Effector memory CD4-positive, alpha-beta T cell (primary cell): ENCODE results near the gene FCN1.

Experiments used
- DNase-seq, 3 donors: peaks; one replicate each; pipeline ENCODE4 v3.0.0-alpha.2; 2020
- H3K27ac ChIP-seq: 2 replicates; pipeline ENCODE4 v1.7.0; 2013; ENCODE audit warnings: mild to moderate bottlenecking, low read length, moderate library complexity; ENCODE audit not compliant: insufficient read depth, poor library complexity, severe bottlenecking
- H3K27me3 ChIP-seq: replicated peaks from 2 replicates; pipeline ENCODE4 v1.7.0; 2013; ENCODE audit warnings: mild to moderate bottlenecking, low read length; ENCODE audit not compliant: insufficient read depth, control insufficient read depth, poor library complexity, severe bottlenecking
- H3K36me3 ChIP-seq: 2 replicates; pipeline ENCODE4 v1.7.0; 2013; ENCODE audit warnings: mild to moderate bottlenecking, low read length, moderate library complexity; ENCODE audit not compliant: control insufficient read depth, insufficient read depth
- H3K4me1 ChIP-seq: 2 replicates; pipeline ENCODE4 v1.7.0; 2013; ENCODE audit warnings: low read length, mild to moderate bottlenecking; ENCODE audit not compliant: control insufficient read depth, insufficient read depth, poor library complexity, severe bottlenecking
- H3K4me3 ChIP-seq: 2 replicates; pipeline ENCODE4 v1.7.0; 2013; ENCODE audit warnings: low read length, low read depth, mild to moderate bottlenecking; ENCODE audit not compliant: insufficient read depth, poor library complexity, severe bottlenecking
- H3K9me3 ChIP-seq: 2 replicates; pipeline ENCODE4 v1.7.0; 2013; ENCODE audit warnings: mild to moderate bottlenecking, low read length, moderate library complexity; ENCODE audit not compliant: control insufficient read depth

The FCN1 gene

GRCh38 chr9:134872482-134873231 lies 45.1 kb downstream of the FCN1 start:
- Histone ChIP-seq H3K36me3 (no peaks in the 10 kb centered on the region), H3K27ac (no peak overlapping the region), H3K4me3 (no peak overlapping the region), H3K27me3 (no peaks in the 10 kb centered on the region), H3K9me3 (no peaks in the 10 kb centered on the region), H3K4me1 (no peaks in the 10 kb centered on the region)
- no peak for DNase-seq

GRCh38 chr9:134871697-134872340 lies 45.9 kb downstream of the FCN1 start:
- no peaks in the 10 kb centered on the region for H3K27me3 ChIP-seq
- no peaks in the 10 kb centered on the region for H3K36me3 ChIP-seq
- no peak for DNase-seq
- H3K4me1 ChIP-seq, result no peaks in the 10 kb centered on the region
- H3K9me3 ChIP-seq, result no peaks in the 10 kb centered on the region
- H3K27ac ChIP-seq, result no peak overlapping the region
- no peak overlapping the region for H3K4me3 ChIP-seq

GRCh38 chr9:134870746-134871662 lies 46.7 kb downstream of the FCN1 start:
- Histone ChIP-seq H3K27ac (no peak overlapping the region), H3K4me3 (no peak overlapping the region), H3K27me3 (no peaks in the 10 kb centered on the region), H3K4me1 (no peaks in the 10 kb centered on the region), H3K9me3 (no peaks in the 10 kb centered on the region), H3K36me3 (no peaks in the 10 kb centered on the region)
- no peak for DNase-seq

- H3K27ac ChIP-seq, result no peak overlapping the region
- H3K4me3 ChIP-seq, result no peak overlapping the region
- no peaks in the 10 kb centered on the region for H3K27me3 ChIP-seq
- no peaks in the 10 kb centered on the region for H3K4me1 ChIP-seq
- no peaks in the 10 kb centered on the region for H3K36me3 ChIP-seq
- no peak for DNase-seq
- H3K9me3 ChIP-seq, result no peaks in the 10 kb centered on the region
Measured at GRCh38 chr9:134870301-134870694, 47.4 kb downstream of the FCN1 start.

- Histone ChIP-seq H3K27ac (no peak overlapping the region), H3K9me3 (no peaks in the 10 kb centered on the region), H3K4me3 (no peak overlapping the region), H3K4me1 (no peaks in the 10 kb centered on the region), H3K36me3 (no peaks in the 10 kb centered on the region), H3K27me3 (no peaks in the 10 kb centered on the region)
- no peak for DNase-seq
Measured at GRCh38 chr9:134869554-134870300, 48.0 kb downstream of the FCN1 start.

- DNase-seq, result no peak
- no peaks in the 10 kb centered on the region for H3K4me1 ChIP-seq
- H3K27ac ChIP-seq, result no peak overlapping the region
- no peaks in the 10 kb centered on the region for H3K27me3 ChIP-seq
- no peaks in the 10 kb centered on the region for H3K9me3 ChIP-seq
- H3K4me3 ChIP-seq, result no peak overlapping the region
- no peaks in the 10 kb centered on the region for H3K36me3 ChIP-seq
Measured at GRCh38 chr9:134868751-134869553, 48.8 kb downstream of the FCN1 start.

GRCh38 chr9:134867917-134868750 lies 49.6 kb downstream of the FCN1 start:
- Histone ChIP-seq H3K9me3 (no peaks in the 10 kb centered on the region), H3K27me3 (no peaks in the 10 kb centered on the region), H3K27ac (no peak overlapping the region), H3K4me3 (no peak overlapping the region), H3K4me1 (no peaks in the 10 kb centered on the region), H3K36me3 (no peaks in the 10 kb centered on the region)
- no peak for DNase-seq

- no peaks in the 10 kb centered on the region for H3K27me3 ChIP-seq
- H3K36me3 ChIP-seq, result no peaks in the 10 kb centered on the region
- H3K4me1 ChIP-seq, result no peaks in the 10 kb centered on the region
- no peaks in the 10 kb centered on the region for H3K9me3 ChIP-seq
- H3K4me3 ChIP-seq, result no peak overlapping the region
- H3K27ac ChIP-seq, result no peak overlapping the region
- no peak for DNase-seq
Measured at GRCh38 chr9:134864821-134865190, 52.9 kb downstream of the FCN1 start.
